NB4 (cell line): ENCODE data around the gene CHAC1.

Experiments
- MYC ChIP-seq: IDR thresholded peaks from 2 replicates; pipeline ENCODE4 v1.6.1; 2011; ENCODE audit warnings: low read depth, low read length
- TF ChIP-seq, protein P1 (sequence below): IDR thresholded peaks from 2 replicates; pipeline ENCODE4 v1.6.1; 2011; ENCODE audit warnings: low read depth, low read length

- no peak for TF ChIP-seq MYC
- TF ChIP-seq, protein P1, sequence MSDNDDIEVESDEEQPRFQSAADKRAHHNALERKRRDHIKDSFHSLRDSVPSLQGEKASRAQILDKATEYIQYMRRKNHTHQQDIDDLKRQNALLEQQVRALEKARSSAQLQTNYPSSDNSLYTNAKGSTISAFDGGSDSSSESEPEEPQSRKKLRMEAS, result no peak
These were observed 14.8 kb upstream of the CHAC1 start for GRCh38 chr15:40938536-40938870.
